Measurements from ENCODE around the gene TEAD3. TPM values are rescaled to one million over a fixed set of nuclear protein-coding genes. Genes with fewer than 3 reads are reported as not detected.

Gene TEAD3
- polyA plus RNA-seq, 1 donor from 2014 or later: not detected

GRCh38 chr6:35490821-35491557, 5.9 kb downstream of the TEAD3 start:
- H3K9me3 Mint-ChIP-seq: no peaks in the 10 kb centered on the region
- no peaks in the 10 kb centered on the region for H3K36me3 Mint-ChIP-seq
- peaks cover 10% of the 10 kb centered on the region for H3K27me3 Mint-ChIP-seq
- peaks cover 9 to 11% (median 10%) of the 10 kb centered on the region in 3 donors for H3K4me1 Mint-ChIP-seq
- H3K27ac Mint-ChIP-seq: no peak overlapping the region
- no peak overlapping the region for H3K4me3 Mint-ChIP-seq

GRCh38 chr6:35489995-35490791, 6.7 kb downstream of the TEAD3 start:
- Mint-ChIP-seq H3K27ac (no peak overlapping the region), H3K27me3 (peaks cover 10% of the 10 kb centered on the region), H3K4me3 (no peak overlapping the region), H3K9me3 (no peaks in the 10 kb centered on the region), H3K36me3 (no peaks in the 10 kb centered on the region), H3K4me1 (peaks cover 9 to 11% (median 10%) of the 10 kb centered on the region in 3 donors)

- peaks cover 4% of the 10 kb centered on the region for H3K27me3 Mint-ChIP-seq
- no peaks in the 10 kb centered on the region for H3K9me3 Mint-ChIP-seq
- H3K4me1 Mint-ChIP-seq: peaks cover 5 to 10% (median 8%) of the 10 kb centered on the region in 3 donors
- H3K36me3 Mint-ChIP-seq: no peaks in the 10 kb centered on the region
- H3K4me3 Mint-ChIP-seq: peak overlapping the region in 1 of 4 donors; percentile 32
- H3K27ac Mint-ChIP-seq: no peak overlapping the region
Measured at GRCh38 chr6:35489066-35489465, 7.8 kb downstream of the TEAD3 start.

- no peak overlapping the region for H3K4me3 Mint-ChIP-seq
- H3K4me1 Mint-ChIP-seq: peaks cover 4 to 5% (median 5%) of the 10 kb centered on the region in 3 donors
- H3K36me3 Mint-ChIP-seq: no peaks in the 10 kb centered on the region
- no peaks in the 10 kb centered on the region for H3K9me3 Mint-ChIP-seq
- peaks cover 3% of the 10 kb centered on the region for H3K27me3 Mint-ChIP-seq
- H3K27ac Mint-ChIP-seq: no peak overlapping the region
Measured at GRCh38 chr6:35488517-35488862, 8.4 kb downstream of the TEAD3 start.

- Mint-ChIP-seq H3K36me3 (no peaks in the 10 kb centered on the region), H3K4me1 (peaks cover 0 to 4% (median 0%) of the 10 kb centered on the region in 3 donors), H3K27ac (no peak overlapping the region), H3K9me3 (no peaks in the 10 kb centered on the region), H3K27me3 (peaks cover 3% of the 10 kb centered on the region), H3K4me3 (peak overlapping the region in 1 of 4 donors; percentile 89)
Measured at GRCh38 chr6:35487658-35488516, 9.0 kb downstream of the TEAD3 start.

GRCh38 chr6:35486005-35486925, 10.6 kb downstream of the TEAD3 start:
- Mint-ChIP-seq H3K27me3 (peaks cover 1% of the 10 kb centered on the region), H3K4me3 (no peak overlapping the region), H3K36me3 (no peaks in the 10 kb centered on the region), H3K9me3 (no peaks in the 10 kb centered on the region), H3K4me1 (peaks cover 0 to 4% (median 0%) of the 10 kb centered on the region in 3 donors), H3K27ac (no peak overlapping the region)

- Mint-ChIP-seq H3K4me1 (peaks cover 0 to 2% (median 0%) of the 10 kb centered on the region in 3 donors), H3K36me3 (no peaks in the 10 kb centered on the region), H3K9me3 (no peaks in the 10 kb centered on the region), H3K27me3 (peaks cover 2% of the 10 kb centered on the region), H3K27ac (no peak overlapping the region), H3K4me3 (no peak overlapping the region)
Measured at GRCh38 chr6:35485402-35485877, 11.4 kb downstream of the TEAD3 start.

GRCh38 chr6:35484921-35485392, 11.9 kb downstream of the TEAD3 start:
- Mint-ChIP-seq H3K4me3 (no peak overlapping the region), H3K27ac (no peak overlapping the region), H3K9me3 (no peaks in the 10 kb centered on the region), H3K36me3 (no peaks in the 10 kb centered on the region), H3K4me1 (peaks cover 0 to 3% (median 0%) of the 10 kb centered on the region in 3 donors), H3K27me3 (peaks cover 2% of the 10 kb centered on the region)

GRCh38 chr6:35483893-35484645, 12.8 kb downstream of the TEAD3 start:
- Mint-ChIP-seq H3K4me1 (peaks cover 0 to 4% (median 0%) of the 10 kb centered on the region in 3 donors), H3K9me3 (no peaks in the 10 kb centered on the region), H3K36me3 (no peaks in the 10 kb centered on the region), H3K27ac (no peak overlapping the region), H3K4me3 (peak overlapping the region in 1 of 4 donors; percentile 12), H3K27me3 (peaks cover 2% of the 10 kb centered on the region)

- peaks cover 0 to 4% (median 0%) of the 10 kb centered on the region in 3 donors for H3K4me1 Mint-ChIP-seq
- H3K36me3 Mint-ChIP-seq: no peaks in the 10 kb centered on the region
- H3K9me3 Mint-ChIP-seq: no peaks in the 10 kb centered on the region
- no peak overlapping the region for H3K27ac Mint-ChIP-seq
- no peak overlapping the region for H3K4me3 Mint-ChIP-seq
- peaks cover 2% of the 10 kb centered on the region for H3K27me3 Mint-ChIP-seq
Measured at GRCh38 chr6:35483490-35483889, 13.4 kb downstream of the TEAD3 start.

GRCh38 chr6:35483062-35483461, 13.8 kb downstream of the TEAD3 start:
- H3K27ac Mint-ChIP-seq: no peak overlapping the region
- no peaks in the 10 kb centered on the region for H3K36me3 Mint-ChIP-seq
- H3K4me1 Mint-ChIP-seq: peaks cover 0 to 4% (median 0%) of the 10 kb centered on the region in 3 donors
- no peaks in the 10 kb centered on the region for H3K9me3 Mint-ChIP-seq
- peaks cover 2% of the 10 kb centered on the region for H3K27me3 Mint-ChIP-seq
- H3K4me3 Mint-ChIP-seq: peak overlapping the region in 1 of 4 donors; percentile 65

GRCh38 chr6:35481226-35481625, 15.7 kb downstream of the TEAD3 start:
- no peaks in the 10 kb centered on the region for H3K36me3 Mint-ChIP-seq
- H3K27me3 Mint-ChIP-seq: peaks cover 2% of the 10 kb centered on the region
- no peak overlapping the region for H3K4me3 Mint-ChIP-seq
- no peaks in the 10 kb centered on the region for H3K9me3 Mint-ChIP-seq
- peak overlapping the region in 1 of 3 donors; percentile 19 for H3K27ac Mint-ChIP-seq
- H3K4me1 Mint-ChIP-seq: peaks cover 0 to 7% (median 0%) of the 10 kb centered on the region in 3 donors

GRCh38 chr6:35480176-35480575, 16.7 kb downstream of the TEAD3 start:
- Mint-ChIP-seq H3K4me3 (no peak overlapping the region), H3K27me3 (peaks cover 2% of the 10 kb centered on the region), H3K4me1 (peaks cover 0 to 7% (median 0%) of the 10 kb centered on the region in 3 donors), H3K36me3 (no peaks in the 10 kb centered on the region), H3K9me3 (no peaks in the 10 kb centered on the region), H3K27ac (no peak overlapping the region)

All from IgD-negative memory B cell (primary cell).